Smooth muscle cell (in vitro differentiated cells): ENCODE data around the gene TRIM37. TPM values are rescaled to one million over a fixed set of nuclear protein-coding genes. Genes with fewer than 3 reads are reported as not detected.

Experiments used
- DNase-seq: peaks from one replicate; lab custom pipeline; 2025; ENCODE audit not compliant: unreplicated experiment; lab: John Stamatoyannopoulos, UW
- H2AFZ ChIP-seq: fragments of 200-600 bp; sonication (generic); 2 replicates; pipeline ENCODE4 v1.6.0; 2016; ENCODE audit warnings: antibody characterized with exemption, low read depth, mild to moderate bottlenecking
- H3F3A ChIP-seq: fragments of 200-600 bp; sonication (generic); 2 replicates; pipeline ENCODE4 v1.6.0; 2017; ENCODE audit warnings: antibody characterized with exemption, low read depth
- H3K27ac ChIP-seq: fragments of 200-600 bp; sonication (generic); 2 replicates; pipeline ENCODE4 v1.5.1; 2016; ENCODE audit warnings: low read depth, mild to moderate bottlenecking
- H3K27me3 ChIP-seq: fragments of 200-600 bp; sonication (generic); 2 replicates; pipeline ENCODE4 v1.6.1; 2016; ENCODE audit warnings: low read depth, mild to moderate bottlenecking
- H3K36me3 ChIP-seq: fragments of 200-600 bp; sonication (generic); 2 replicates; pipeline ENCODE4 v1.5.1; 2016; ENCODE audit warnings: low read depth
- H3K4me1 ChIP-seq: fragments of 200-600 bp; sonication (generic); 2 replicates; pipeline ENCODE4 v1.5.1; 2016; ENCODE audit warnings: low read depth
- H3K4me2 ChIP-seq: fragments of 200-600 bp; sonication (generic); 2 replicates; pipeline ENCODE4 v1.6.0; 2016; ENCODE audit warnings: mild to moderate bottlenecking
- H3K4me3 ChIP-seq: fragments of 200-600 bp; sonication (generic); 2 replicates; pipeline ENCODE4 v1.5.1; 2016; ENCODE audit warnings: mild to moderate bottlenecking
- H3K79me2 ChIP-seq: fragments of 200-600 bp; sonication (generic); 2 replicates; pipeline ENCODE4 v1.6.0; 2016; ENCODE audit warnings: low read depth, mild to moderate bottlenecking
- H3K9ac ChIP-seq: fragments of 200-600 bp; sonication (generic); 2 replicates; pipeline ENCODE4 v1.6.0; 2016; ENCODE audit warnings: low read depth
- H3K9me3 ChIP-seq: fragments of 200-600 bp; sonication (generic); replicated peaks from 2 replicates; pipeline ENCODE4 v1.5.1; 2016; ENCODE audit warnings: low read depth
- H4K20me1 ChIP-seq: fragments of 200-600 bp; sonication (generic); 2 replicates; pipeline ENCODE4 v1.6.0; 2016; ENCODE audit warnings: low read depth
- CTCF ChIP-seq: fragments of 200-600 bp; sonication (generic); IDR thresholded peaks from 2 replicates; pipeline ENCODE4 v1.5.1; 2017; ENCODE audit warnings: borderline replicate concordance, mild to moderate bottlenecking, antibody characterized with exemption; ENCODE audit not compliant: insufficient read depth, poor library complexity, severe bottlenecking
- WGBS: methylation state at CpG from one replicate; pipeline ENCODE4 v1.1.7; 2016; ENCODE audit warnings: low lambda C conversion rate; 5-methylcytosine and 5-hydroxymethylcytosine counted together
- polyA plus RNA-seq: library from polyadenylated mRNA; unstranded; fragments of >200 nt; fragmentation: Nextera tagmentation; extraction: Ambion mirVana; gene quantifications from 2 replicates; pipeline ENCODE4 v1.2.1, GENCODE V29; 2016
- total RNA-seq: library from RNA; depleted of rRNA; stranded (reverse); fragments of >200 nt; gene quantifications from 2 replicates; pipeline ENCODE4 v1.2.3, GENCODE V29; 2014

Gene TRIM37
- total and polyA plus RNA-seq, 2 experiments from 2014 or later, result 8.0 to 16.5 TPM

- H3K4me3 ChIP-seq, result no peak overlapping the region
- H3F3A ChIP-seq, result no peaks in the 10 kb centered on the region
- no peak overlapping the region for H3K9ac ChIP-seq
- H3K9me3 ChIP-seq, result no peaks in the 10 kb centered on the region
- no peak overlapping the region for H3K27ac ChIP-seq
- no peaks in the 10 kb centered on the region for H3K27me3 ChIP-seq
- H3K36me3 ChIP-seq, result no peaks in the 10 kb centered on the region
- H3K4me2 ChIP-seq, result no peak overlapping the region
- H2AFZ ChIP-seq, result no peak overlapping the region
- TF ChIP-seq CTCF, result no peak
- H3K4me1 ChIP-seq, result no peaks in the 10 kb centered on the region
- H3K79me2 ChIP-seq, result no peaks in the 10 kb centered on the region
- no peak for DNase-seq
- 97% methylated on average over 2 of the region's 2 CpGs for WGBS
- no peaks in the 10 kb centered on the region for H4K20me1 ChIP-seq
Measured at GRCh38 chr17:59024916-59025315, 81.8 kb downstream of the TRIM37 start.

GRCh38 chr17:59018019-59018418, 88.7 kb downstream of the TRIM37 start:
- Histone ChIP-seq H4K20me1 (no peaks in the 10 kb centered on the region), H3K9me3 (no peaks in the 10 kb centered on the region), H3K4me2 (no peak overlapping the region), H2AFZ (no peak overlapping the region), H3K4me1 (no peaks in the 10 kb centered on the region), H3K27me3 (no peaks in the 10 kb centered on the region), H3K36me3 (no peaks in the 10 kb centered on the region), H3K9ac (no peak overlapping the region), H3K4me3 (no peak overlapping the region), H3F3A (no peaks in the 10 kb centered on the region), H3K27ac (no peak overlapping the region), H3K79me2 (no peaks in the 10 kb centered on the region)
- no peak for TF ChIP-seq CTCF
- DNase-seq, result no peak
- 100% methylated on average over 1 of the region's 1 CpG for WGBS

- no peak for TF ChIP-seq CTCF
Measured at GRCh38 chr17:59011975-59012374, 94.7 kb downstream of the TRIM37 start.

GRCh38 chr17:59010026-59010425, 96.7 kb downstream of the TRIM37 start:
- Histone ChIP-seq H2AFZ (no peak overlapping the region), H3K27ac (no peak overlapping the region), H4K20me1 (no peaks in the 10 kb centered on the region), H3K9ac (no peak overlapping the region), H3K79me2 (no peaks in the 10 kb centered on the region), H3K9me3 (no peaks in the 10 kb centered on the region), H3K27me3 (no peaks in the 10 kb centered on the region), H3K4me1 (no peaks in the 10 kb centered on the region), H3K36me3 (no peaks in the 10 kb centered on the region), H3F3A (no peaks in the 10 kb centered on the region), H3K4me2 (no peak overlapping the region), H3K4me3 (no peak overlapping the region)
- DNase-seq, result no peak
- 93% methylated on average over 2 of the region's 2 CpGs for WGBS
- no peak for TF ChIP-seq CTCF

More at GRCh38 chr17:59011975-59012374, 94.7 kb downstream of the TRIM37 start:
- Histone ChIP-seq H3K4me2 (no peak overlapping the region), H2AFZ (no peak overlapping the region), H3K27me3 (no peaks in the 10 kb centered on the region), H3K4me3 (no peak overlapping the region), H3K79me2 (no peaks in the 10 kb centered on the region), H3K4me1 (no peaks in the 10 kb centered on the region), H3K9me3 (no peaks in the 10 kb centered on the region), H3K9ac (no peak overlapping the region), H3F3A (no peaks in the 10 kb centered on the region), H4K20me1 (no peaks in the 10 kb centered on the region), H3K27ac (no peak overlapping the region), H3K36me3 (no peaks in the 10 kb centered on the region)
- DNase-seq, result no peak
- WGBS, result 96% methylated on average over 2 of the region's 2 CpGs
